ENCODE measurements around the gene AFMID. TPM values are rescaled to one million over a fixed set of nuclear protein-coding genes. Genes with fewer than 3 reads are reported as not detected.

Gene AFMID
- total and polyA plus RNA-seq, 2 of the 8 experiments (the other 6 are each of a cell fraction or from before 2014, with no cell fraction given), result 49.0 to 53.0 TPM

DNA sequence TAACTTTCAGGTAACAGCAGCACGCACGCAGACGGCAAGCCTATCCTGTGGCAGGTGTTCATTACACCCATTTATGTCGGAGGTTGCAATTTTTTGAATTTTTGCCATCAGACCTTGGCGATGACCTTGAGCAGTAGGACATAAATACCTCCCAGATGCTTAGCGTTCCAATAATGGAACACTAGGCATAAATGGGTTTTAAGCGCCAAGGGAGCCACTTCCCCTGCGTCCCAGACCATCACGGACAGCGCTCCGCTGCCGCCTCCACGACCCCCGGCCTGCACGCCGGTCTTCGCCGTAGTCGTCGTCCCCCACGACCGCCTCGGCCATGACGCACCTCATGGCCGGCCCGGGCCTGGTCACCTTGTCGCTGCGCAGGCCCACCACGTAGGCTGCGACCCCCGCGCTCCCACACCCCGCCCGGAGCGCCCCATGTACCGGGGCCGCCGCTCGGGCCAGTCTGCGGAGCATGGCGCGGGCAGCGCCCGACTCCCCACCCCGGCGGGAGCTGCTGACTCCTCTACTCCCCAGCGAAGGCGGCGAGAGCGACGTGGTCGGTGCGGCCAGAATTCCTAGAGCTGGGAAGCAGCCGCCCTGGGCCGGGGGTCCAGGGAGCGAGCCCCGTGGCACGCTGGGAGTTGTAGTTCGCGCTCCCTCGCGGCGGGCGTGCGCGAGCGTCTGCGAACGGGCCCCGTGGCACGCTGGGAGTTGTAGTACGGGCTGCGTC, 66.9 kb downstream of the AFMID start:
- ChIA-PET CTCF (ENCODE audit: partially characterized antibody) (interaction anchor here (1.0 to 4.9 kb wide), 9 partner anchors 15 to 190 kb away, joined by 3 to 28 read pairs (median 4); no protein-coding TSS in a partner anchor), POLR2A (ENCODE audit: partially characterized antibody) (interaction anchor here (0.7 to 4.0 kb wide), 9 partner anchors 9 to 167 kb away, joined by 3 to 23 read pairs (median 3); no protein-coding TSS in a partner anchor)
- Histone ChIP-seq H3K56ac (replicated peaks; ENCODE audit: insufficient read length, low read depth, low read length) (peak overlapping the region; percentile 70), H3K4me2 (ENCODE audit: insufficient read depth in 1 of 2, low read depth in 2 of 2, low read length in 2 of 2) (peak overlapping the region; percentile 61 to 83), H3K23ac (ENCODE audit: insufficient read length) (no peak overlapping the region), H3K27ac (ENCODE audit: low read depth, low read length) (peak overlapping the region; percentile 91), H4K91ac (replicated peaks; ENCODE audit: insufficient read length, low read length) (peak overlapping the region; percentile 98), H3K79me1 (ENCODE audit: low read depth, low read length) (no peaks in the 10 kb centered on the region), H3K18ac (ENCODE audit: extremely low read depth, low read length) (peak overlapping the region; percentile 87), H2BK12ac (ENCODE audit: low read depth, low read length) (peak overlapping the region; percentile 12; the same call in 1 of the 2 replicates), H2BK5ac (ENCODE audit: low read depth, low read length) (peak overlapping the region; percentile 91; the same call in 1 of the 2 replicates), H3K4me3 (ENCODE audit: extremely low read depth in 1 of 4, insufficient read depth in 2 of 4, low read depth in 3 of 4, low read length in 4 of 4) (peak overlapping the region; percentile 62 to 72 (median 66)), H2BK120ac (replicated peaks; ENCODE audit: low read depth, low read length) (no peak overlapping the region), H2BK20ac (ENCODE audit: low read length) (no peak overlapping the region), H3K14ac (ENCODE audit: insufficient read length) (no peak overlapping the region), H3K4me1 (replicated peaks in 1 of 4; ENCODE audit: control insufficient read depth in 3 of 4, insufficient read depth in 4 of 4, low read length in 3 of 4) (peaks cover 0 to 39% (median 29%) of the 10 kb centered on the region in 4 experiments; a peak in 6 of 7 replicates), H3K36me3 (ENCODE audit: control insufficient read depth in 2 of 4, insufficient read depth in 4 of 4, low read length in 3 of 4) (no peaks in the 10 kb centered on the region), H3K4ac (replicated peaks; ENCODE audit: insufficient read length, low read depth, low read length) (peak overlapping the region; percentile 63), H3K79me2 (ENCODE audit: control insufficient read depth in 1 of 2, insufficient read depth in 2 of 2, low read length in 2 of 2) (no peaks in the 10 kb centered on the region), H2BK15ac (ENCODE audit: low read length) (peak overlapping the region; percentile 46; the same call in 1 of the 2 replicates), H4K5ac (ENCODE audit: insufficient read length, low read depth, low read length) (peak overlapping the region; percentile 90), H4K8ac (ENCODE audit: extremely low read depth, insufficient read depth, low read length) (peak overlapping the region; percentile 94; the same call in 1 of the 2 replicates), H2AK5ac (ENCODE audit: low read depth, low read length) (no peak overlapping the region), H3K27me3 (replicated peaks in 1 of 4; ENCODE audit: control insufficient read depth in 3 of 4, extremely low read depth in 1 of 4, insufficient read depth in 3 of 4, low read length in 3 of 4) (no peaks in the 10 kb centered on the region), H2AFZ (ENCODE audit: low read length) (no peak overlapping the region; the same call in 1 of the 2 replicates), H3K23me2 (ENCODE audit: low read depth, low read length) (peaks cover 4% of the 10 kb centered on the region; the same call in 1 of the 2 replicates), H3K9ac (replicated peaks in 1 of 4; ENCODE audit: extremely low read depth in 1 of 4, low read depth in 3 of 4, low read length in 3 of 4) (peak overlapping the region; percentile 39 to 88 (median 81); a peak in 5 of 7 replicates), H3K9me3 (ENCODE audit: insufficient read depth in 2 of 2, low read depth in 1 of 2, low read length in 1 of 2) (no peaks in the 10 kb centered on the region), H4K20me1 (replicated peaks in 1 of 2; ENCODE audit: control insufficient read depth in 1 of 2, insufficient read depth in 2 of 2, low read length in 2 of 2) (peaks cover 0 to 2% of the 10 kb centered on the region in 2 experiments)
- DNase-seq (ENCODE audit: low read depth in 1 of 2, low spot score in 2 of 2), result peak; percentile 57 to 94
- 11% methylated on average over 54 of the region's 73 CpGs; no CpG with 5 or more reads in 1 of the 2 experiments for WGBS, 2 experiments (ENCODE audit: extremely low coverage in 1 of 2, insufficient coverage in 1 of 2, insufficient read length in 1 of 2, insufficient replicate concordance in 2 of 2, low coverage in 1 of 2, low lambda C conversion rate in 2 of 2, missing lambda C conversion rate in 1 of 2)
- FAIRE-seq, result no peak
- TF ChIP-seq JUND (IDR thresholded peaks at IDR 0.05; ENCODE audit: low read length) (no peak), HDAC2 (IDR thresholded peaks at IDR 0.05; ENCODE audit: borderline replicate concordance in 1 of 2, low read depth in 2 of 2, low read length in 2 of 2) (no peak), POU5F1 (IDR thresholded peaks at IDR 0.05; ENCODE audit: low read depth, low read length) (no peak), RBBP5 (IDR thresholded peaks at IDR 0.05; ENCODE audit: borderline replicate concordance, low read depth, low read length) (0 out of 2 replicates have a peak, but pooled peaks have one; percentile 30), CBX8 (IDR thresholded peaks at IDR 0.05; ENCODE audit: borderline replicate concordance, low read depth, low read length) (no peak), HDAC6 (IDR thresholded peaks at IDR 0.05; ENCODE audit: low read depth, low read length) (no peak), POLR2AphosphoS5 (IDR thresholded peaks at IDR 0.05; ENCODE audit: low read depth, low read length) (peak; percentile 87), EGR1 (IDR thresholded peaks at IDR 0.05; ENCODE audit: borderline replicate concordance, low read depth, low read length) (no peak), TBP (IDR thresholded peaks at IDR 0.05; ENCODE audit: low read depth, low read length) (peak; percentile 86), ASH2L (IDR thresholded peaks at IDR 0.05; ENCODE audit: low read length) (peak; percentile 94)
- TF ChIP-seq, protein P1, sequence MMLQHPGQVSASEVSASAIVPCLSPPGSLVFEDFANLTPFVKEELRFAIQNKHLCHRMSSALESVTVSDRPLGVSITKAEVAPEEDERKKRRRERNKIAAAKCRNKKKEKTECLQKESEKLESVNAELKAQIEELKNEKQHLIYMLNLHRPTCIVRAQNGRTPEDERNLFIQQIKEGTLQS (IDR thresholded peaks at IDR 0.05; ENCODE audit: insufficient read depth, low read depth, low read length), result no peak

All from H1 (cell line).